Activated gamma-delta T cell (primary cell): ENCODE results near the gene LUZP2.
"Not testable (repeated sequence)": the region's sequence is repeated elsewhere in the genome, so short reads cannot be mapped to it uniquely, and the experiment has no call there.

ENCODE experiments used
- DNase-seq: peaks from one replicate; lab custom pipeline; 2025; lab: John Stamatoyannopoulos, UW

Gene LUZP2

GRCh38 chr11:24820541-24820940, 323.7 kb downstream of the LUZP2 start:
- DNase-seq = no peak

- DNase-seq = no peak
These were observed 332.2 kb downstream of the LUZP2 start for GRCh38 chr11:24828938-24829605.

GRCh38 chr11:24833573-24833972, 336.7 kb downstream of the LUZP2 start:
- no peak for DNase-seq

- DNase-seq = no peak
These were observed 340.3 kb downstream of the LUZP2 start for GRCh38 chr11:24837112-24837511.

- no peak for DNase-seq
These were observed 345.5 kb downstream of the LUZP2 start for GRCh38 chr11:24842308-24842707.

GRCh38 chr11:24844406-24844805, 347.6 kb downstream of the LUZP2 start:
- no peak for DNase-seq

- DNase-seq = no peak
These were observed 352.0 kb downstream of the LUZP2 start for GRCh38 chr11:24848857-24849256.

GRCh38 chr11:24855951-24856350, 359.1 kb downstream of the LUZP2 start:
- no peak for DNase-seq

- DNase-seq = no peak
These were observed 363.0 kb downstream of the LUZP2 start for GRCh38 chr11:24859801-24860300.

- DNase-seq = no peak
These were observed 364.6 kb downstream of the LUZP2 start for GRCh38 chr11:24861440-24861839.

- DNase-seq = no peak
These were observed 369.9 kb downstream of the LUZP2 start for GRCh38 chr11:24866743-24867142.

GRCh38 chr11:24870048-24870447, 373.2 kb downstream of the LUZP2 start:
- DNase-seq = no peak

- no peak for DNase-seq
These were observed 375.3 kb downstream of the LUZP2 start for GRCh38 chr11:24872186-24872585.

GRCh38 chr11:24872651-24873311, 375.9 kb downstream of the LUZP2 start:
- no peak for DNase-seq

GRCh38 chr11:24880962-24881361, 384.1 kb downstream of the LUZP2 start:
- no peak for DNase-seq

GRCh38 chr11:24885580-24886173, 388.8 kb downstream of the LUZP2 start:
- no peak for DNase-seq

- no peak for DNase-seq
These were observed 390.2 kb downstream of the LUZP2 start for GRCh38 chr11:24886880-24887619.

GRCh38 chr11:24890426-24890825, 393.6 kb downstream of the LUZP2 start:
- DNase-seq = no peak

GRCh38 chr11:24891845-24892492, 395.1 kb downstream of the LUZP2 start:
- DNase-seq = not testable (repeated sequence)

GRCh38 chr11:24896118-24896835, 399.4 kb downstream of the LUZP2 start:
- DNase-seq = peak; percentile 17

- DNase-seq = no peak
These were observed 403.7 kb downstream of the LUZP2 start for GRCh38 chr11:24900514-24900913.
